GM12874 (cell line): ENCODE measurements around the gene PRKCH.

ENCODE experiments used
- CTCF ChIP-seq: IDR thresholded peaks from 2 replicates; pipeline ENCODE4 v1.5.1; 2011; ENCODE audit warnings: low read depth, mild to moderate bottlenecking, control low read depth, low read length, moderate library complexity; ENCODE audit not compliant: insufficient read depth

The PRKCH gene

GRCh38 chr14:61472801-61473376 is 151.5 kb downstream of the PRKCH start:
- no peak for TF ChIP-seq CTCF

- TF ChIP-seq CTCF = no peak
These were observed 152.6 kb downstream of the PRKCH start for GRCh38 chr14:61474015-61474414.

GRCh38 chr14:61474701-61475100 is 153.3 kb downstream of the PRKCH start:
- TF ChIP-seq CTCF = no peak

GRCh38 chr14:61475316-61475715 is 153.9 kb downstream of the PRKCH start:
- peak; percentile 47; the same call in 1 of the 2 replicates for TF ChIP-seq CTCF

GRCh38 chr14:61476105-61476753 is 154.8 kb downstream of the PRKCH start:
- no peak for TF ChIP-seq CTCF

- no peak for TF ChIP-seq CTCF
These were observed 155.5 kb downstream of the PRKCH start for GRCh38 chr14:61476754-61477410.

GRCh38 chr14:61477712-61478462 is 156.5 kb downstream of the PRKCH start:
- no peak for TF ChIP-seq CTCF
